Loucy (cell line): Measurements from ENCODE around the gene INPPL1.

Experiments
- CTCF ChIP-seq: fragments of 200-600 bp; sonication (generic); conservative IDR thresholded peaks from 2 replicates; pipeline ENCODE4 v1.5.1; 2014; ENCODE audit warnings: mild to moderate bottlenecking, antibody characterized with exemption, low read length
- EZH2phosphoT487 ChIP-seq: fragments of 200-600 bp; IDR thresholded peaks from 2 replicates; pipeline ENCODE4 v1.6.1; 2018; ENCODE audit warnings: antibody characterized with exemption, mild to moderate bottlenecking, moderate library complexity, borderline replicate concordance

GRCh38 chr11:72278905-72279304 is 54.3 kb downstream of the INPPL1 start:
- TF ChIP-seq CTCF (no peak), EZH2phosphoT487 (no peak)
